GM21515 (cell line): Measurements from ENCODE around the gene SH3D21.

Experiments used
- ATAC-seq: cut with Tn5 transposase; IDR thresholded peaks from one replicate; pipeline ENCODE4 v1.9.1; 2021; ENCODE audit not compliant: unreplicated experiment

Gene SH3D21

DNA sequence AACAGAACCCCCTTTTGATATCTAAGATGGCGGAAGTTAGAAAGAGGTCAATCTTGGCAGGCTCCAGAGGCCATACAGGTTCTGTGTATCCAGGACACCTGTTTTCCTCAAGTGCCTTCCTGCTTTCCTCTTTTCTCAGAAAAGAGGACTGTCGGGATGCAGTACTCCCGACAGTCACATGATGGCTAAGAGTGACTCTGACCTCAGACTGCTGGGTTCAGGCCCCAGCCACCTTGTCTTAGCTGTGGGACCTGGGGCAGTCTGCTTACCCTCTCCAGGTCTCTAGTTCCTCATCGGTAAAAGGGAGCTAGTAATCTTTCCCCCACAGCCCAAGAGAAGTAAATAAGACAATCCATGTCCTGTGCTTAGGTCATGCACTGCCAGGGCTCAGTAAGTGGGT is 49.6 kb downstream of the SH3D21 start:
- no peak for ATAC-seq

DNA sequence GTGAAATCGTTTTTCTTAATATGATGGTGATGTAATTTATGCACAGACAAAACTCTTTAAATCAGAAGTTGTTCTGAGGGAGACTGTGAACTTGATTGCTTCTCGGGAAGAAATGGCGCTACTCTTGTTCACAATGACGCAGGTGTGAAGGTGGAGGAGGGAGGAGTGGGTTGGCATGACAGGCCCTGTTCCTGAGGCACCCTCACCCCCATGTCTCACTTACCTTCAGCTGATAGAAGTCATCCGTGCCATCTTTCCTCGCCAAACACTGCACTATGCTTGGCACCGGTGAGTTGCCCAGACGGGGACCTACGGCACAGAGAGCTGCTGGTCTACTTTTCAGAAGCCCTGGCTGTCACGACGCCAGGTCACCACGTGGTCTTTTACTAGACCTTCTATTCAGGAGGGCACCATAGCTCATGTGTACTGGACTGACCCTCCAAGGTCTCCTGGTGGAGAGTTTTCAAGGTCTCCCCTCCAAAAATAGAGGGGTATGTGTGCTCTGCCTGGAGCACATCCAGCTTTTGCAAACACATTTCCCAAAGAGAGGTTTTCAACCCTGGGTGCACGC is 52.4 kb downstream of the SH3D21 start:
- ATAC-seq, result no peak

DNA sequence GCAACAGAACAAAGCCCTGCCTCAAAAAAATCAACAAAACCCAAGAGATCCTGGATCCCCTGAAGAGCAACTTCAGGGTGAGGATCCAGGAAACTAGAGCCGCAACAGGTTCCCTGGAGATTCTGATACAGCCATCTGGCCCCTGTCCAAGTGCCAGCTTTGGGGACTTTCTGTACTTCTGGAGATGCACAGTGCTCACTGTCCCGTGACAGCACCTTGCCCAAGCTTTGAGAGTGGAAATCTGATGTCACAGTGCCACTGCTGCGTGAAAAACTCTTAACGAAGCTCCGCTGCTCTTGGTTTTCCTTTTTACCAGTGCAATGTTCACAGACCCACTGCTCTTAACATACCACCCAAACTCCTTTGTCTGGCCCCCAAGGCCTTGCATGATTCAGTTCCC is 53.2 kb downstream of the SH3D21 start:
- no peak for ATAC-seq

DNA sequence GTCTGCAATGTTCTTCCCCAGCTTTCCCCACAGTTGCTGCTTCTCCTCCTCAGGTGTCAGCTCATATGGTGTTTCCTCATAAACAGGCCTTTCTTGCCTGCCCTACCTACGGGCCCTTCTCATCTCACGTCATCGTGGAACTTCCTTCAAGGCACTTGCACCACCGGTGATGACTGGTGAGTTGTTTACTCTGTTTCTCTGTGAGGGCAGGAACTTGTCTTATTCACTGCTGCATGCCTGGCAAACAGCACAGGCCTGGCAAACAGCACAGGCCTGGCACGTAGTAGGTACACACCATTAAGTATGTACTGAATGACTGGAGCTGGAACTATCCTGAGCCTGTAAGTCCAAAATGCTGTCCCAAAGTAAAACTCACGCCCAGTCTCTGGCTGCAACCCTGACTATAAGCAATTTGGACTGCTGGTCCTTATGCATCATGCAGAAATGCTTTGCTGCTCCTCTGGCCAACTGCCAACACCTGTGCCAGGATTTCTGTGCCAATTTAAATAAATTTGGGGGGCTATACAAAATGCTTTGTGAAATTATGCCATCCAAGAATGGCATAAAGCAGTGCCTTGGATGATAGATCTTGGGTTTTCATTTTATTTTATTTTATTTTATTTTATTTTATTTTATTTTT is 53.9 kb downstream of the SH3D21 start:
- ATAC-seq, result no peak

DNA sequence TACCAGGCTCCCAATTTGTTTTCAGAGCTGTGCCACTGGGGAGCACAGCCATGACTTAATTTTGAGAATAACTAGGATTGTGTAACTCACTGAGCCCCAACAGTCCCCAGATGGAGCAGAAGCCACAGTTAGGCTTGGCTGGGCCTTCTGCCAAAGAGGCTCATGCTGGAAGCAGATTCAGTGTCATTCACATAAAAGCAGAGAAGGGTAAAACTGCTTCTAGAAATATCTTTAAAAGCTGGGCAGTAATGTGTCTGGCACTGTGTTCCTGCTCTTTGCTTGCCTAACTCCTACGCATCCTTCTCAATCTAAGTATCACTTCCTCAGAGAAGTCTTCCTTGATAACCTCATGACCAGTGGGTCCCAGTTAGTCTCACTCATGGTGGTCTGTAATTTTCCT is 59.2 kb downstream of the SH3D21 start:
- no peak for ATAC-seq

DNA sequence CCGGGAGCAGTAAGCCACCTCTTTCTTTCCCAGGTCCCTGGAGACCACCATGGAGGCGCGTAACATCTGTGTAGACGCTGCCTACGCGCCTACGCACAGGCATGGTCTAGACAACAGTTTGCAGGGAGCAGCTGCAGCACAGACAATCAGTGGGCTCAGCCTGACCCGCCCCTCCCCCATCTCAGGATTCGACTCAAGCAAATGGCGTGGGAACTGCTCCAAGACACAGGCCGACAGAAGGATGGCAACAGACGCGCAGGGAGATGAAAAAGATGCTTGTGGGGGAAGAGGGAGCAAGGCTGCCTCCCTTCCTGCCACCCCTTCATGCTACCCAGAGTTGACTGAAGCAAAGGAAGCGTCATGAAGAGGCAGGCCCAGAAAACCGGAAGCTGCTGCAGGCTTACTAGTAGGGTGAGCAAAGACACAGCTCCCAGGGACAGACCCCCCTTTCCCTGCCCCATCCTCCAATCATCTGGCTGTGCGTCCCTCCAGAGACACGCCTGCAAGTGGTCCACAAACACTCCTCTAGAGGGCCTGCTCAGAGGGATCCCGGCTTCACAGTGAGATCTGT is 60.0 kb downstream of the SH3D21 start:
- no peak for ATAC-seq

DNA sequence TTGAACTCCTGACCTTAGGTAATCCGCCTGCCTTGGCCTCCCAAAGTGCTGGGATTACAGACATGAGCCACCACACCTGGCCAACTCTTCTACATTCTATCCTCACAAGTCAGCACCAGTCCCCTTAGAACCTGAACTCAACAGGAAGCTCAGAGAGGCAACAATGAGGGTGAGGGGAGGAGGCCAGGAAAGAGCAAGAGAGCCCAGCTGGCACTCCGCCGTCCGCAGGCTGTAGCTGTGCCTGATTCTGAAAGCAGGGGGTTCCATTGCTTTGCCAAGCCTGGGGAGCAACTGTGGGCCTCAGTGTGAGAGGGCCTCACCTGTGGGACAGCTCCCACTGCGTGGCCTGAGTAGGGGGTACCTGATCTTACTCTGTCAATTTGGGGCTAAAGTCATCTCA is 60.9 kb downstream of the SH3D21 start:
- ATAC-seq, result no peak

DNA sequence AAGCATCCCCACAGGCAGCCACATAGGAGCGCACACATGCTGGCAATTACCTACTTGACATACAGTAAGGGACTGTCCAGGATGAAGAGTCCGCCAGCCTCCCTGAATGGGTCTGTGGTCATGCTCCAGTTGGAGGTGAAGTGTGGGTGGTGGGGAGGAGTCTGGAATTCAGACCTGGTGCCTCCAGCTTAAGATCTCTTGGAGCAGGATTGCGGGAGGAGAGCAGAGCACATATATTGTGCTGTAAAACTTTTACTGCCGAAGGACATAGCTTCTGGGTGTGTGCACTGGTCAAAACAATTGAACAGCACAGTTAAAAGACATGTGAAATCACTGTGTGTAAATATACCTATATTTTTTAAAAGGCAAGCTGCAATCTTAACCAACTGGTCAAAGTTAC is 61.6 kb downstream of the SH3D21 start:
- no peak for ATAC-seq

DNA sequence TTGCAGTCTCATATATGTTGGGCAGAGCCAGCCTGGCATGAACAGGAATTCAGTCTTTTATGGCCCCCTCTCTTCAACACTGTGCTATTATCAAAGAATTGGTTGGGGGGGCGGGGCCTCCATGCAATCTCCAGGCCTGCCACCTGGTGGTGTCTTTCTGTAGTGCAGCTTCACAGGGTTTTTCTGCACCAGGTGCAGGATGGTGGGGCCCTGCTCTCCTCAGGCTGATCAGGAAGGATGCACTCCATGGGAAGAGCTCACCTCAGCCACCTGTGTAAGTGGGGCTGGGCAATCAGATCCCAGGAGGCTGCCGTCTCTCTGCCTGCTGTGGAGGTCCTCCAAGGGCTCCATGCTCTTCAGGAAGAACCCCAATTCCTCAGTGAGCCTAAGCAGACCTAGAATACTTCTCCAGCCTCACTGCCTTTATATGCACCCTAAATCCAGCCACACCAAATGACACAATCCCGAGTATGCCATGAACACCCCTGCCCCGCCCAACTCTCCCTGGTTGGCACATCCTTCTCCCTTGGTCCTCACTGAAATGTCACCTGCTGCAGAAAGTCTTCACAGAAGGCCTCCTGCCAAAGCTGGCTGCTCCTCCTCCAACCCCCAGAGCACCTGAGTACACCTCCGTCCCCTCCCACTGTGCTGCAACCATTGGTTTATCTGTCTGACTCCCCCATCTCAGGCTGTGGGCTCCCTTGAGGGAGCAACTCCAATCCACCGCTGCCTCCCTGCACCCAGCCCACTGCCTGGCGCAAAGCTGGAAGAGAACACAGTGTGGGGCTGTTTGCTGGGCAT is 63.1 kb downstream of the SH3D21 start:
- no peak for ATAC-seq
